Right lobe of liver (tissue), 4 donors: ENCODE results near the gene EGF.

Experiments used
- CTCF ChIP-seq, 4 donors: fragments of 200-600 bp in 3 of 4; fragments of 450-650 bp in 1 of 4; IDR thresholded peaks; one replicate each; pipeline versions ENCODE4 v1.5.1 to v1.8.0; 2016 to 2022; ENCODE audit warnings: antibody characterized with exemption in 4 of 4, mild to moderate bottlenecking in 2 of 4
- POLR2A ChIP-seq: fragments of 450-650 bp; IDR thresholded peaks from one replicate; pipeline ENCODE4 v1.6.1; 2017; ENCODE audit warnings: antibody characterized with exemption, mild to moderate bottlenecking
- donor health status: DM: no; HTN: no; CAD: no.
- donor health status: DM: no; HTN: no; CAD: no.
- donor health status: DM: no; HTN: yes; CAD: no.

GRCh38 chr4:110010797-110011196, 98.1 kb downstream of the EGF start:
- TF ChIP-seq CTCF (IDR thresholded peaks at IDR 0.05) (no peak), POLR2A (no peak)
